Stimulated activated CD4-positive, alpha-beta T cell treated with anti-CD3 and anti-CD28 coated beads, Interleukin-4, amount 100 ng/mL, for 24 hours (primary cell): ENCODE measurements around the gene ARL13A.
A peak's percentile ranks its signal among the peaks of the same experiment; 100 is the strongest.
"Not testable (repeated sequence)": the region's sequence is repeated elsewhere in the genome, so short reads cannot be mapped to it uniquely, and the experiment has no call there.

Experiments
- DNase-seq: peaks from one replicate; pipeline ENCODE4 v3.0.0-alpha.2; 2020

ARL13A gene

GRCh38 chrX:100969408-100969807 lies at the start of gene ARL13A:
ARL13A (plus strand) TSS chrX:100969708; CDS start chrX:100973690, 3,982 bp downstream.
- DNase-seq: no peak

GRCh38 chrX:100924375-100924774 lies 45.1 kb upstream of the ARL13A start:
- no peak for DNase-seq

GRCh38 chrX:100926453-100926852 lies 43.1 kb upstream of the ARL13A start:
- no peak for DNase-seq

GRCh38 chrX:100928660-100929613 lies 40.6 kb upstream of the ARL13A start, which contains the start of gene XKRX:
XKRX (minus strand) TSS chrX:100928917; CDS start chrX:100928304, 613 bp downstream.
- peak; percentile 32 for DNase-seq

- peak; percentile 4 for DNase-seq
Observed at GRCh38 chrX:100931218-100931924, 38.1 kb upstream of the ARL13A start.

GRCh38 chrX:100931925-100932285 lies 37.6 kb upstream of the ARL13A start:
- no peak for DNase-seq

- no peak for DNase-seq
Observed at GRCh38 chrX:100935767-100936166, 33.7 kb upstream of the ARL13A start.

- no peak for DNase-seq
Observed at GRCh38 chrX:100939333-100939732, 30.2 kb upstream of the ARL13A start.

GRCh38 chrX:100944601-100945000 lies 24.9 kb upstream of the ARL13A start:
- no peak for DNase-seq

GRCh38 chrX:100946299-100946927 lies 23.1 kb upstream of the ARL13A start:
- DNase-seq: no peak

GRCh38 chrX:100948557-100948956 lies 21.0 kb upstream of the ARL13A start:
- no peak for DNase-seq

- no peak for DNase-seq
Observed at GRCh38 chrX:100962811-100963210, 6.7 kb upstream of the ARL13A start.

- DNase-seq: no peak
Observed at GRCh38 chrX:100964362-100964761, 5.1 kb upstream of the ARL13A start.

- no peak for DNase-seq
Observed at GRCh38 chrX:100969936-100970335, 428 bp downstream of the ARL13A start.

- DNase-seq: no peak
Observed at GRCh38 chrX:100973411-100973810, 3.9 kb downstream of the ARL13A start.

GRCh38 chrX:100975212-100975611 lies 5.7 kb downstream of the ARL13A start:
- no peak for DNase-seq

GRCh38 chrX:100976211-100976610 lies 6.7 kb downstream of the ARL13A start:
- DNase-seq: no peak

- DNase-seq: no peak
Observed at GRCh38 chrX:100979881-100980607, 10.5 kb downstream of the ARL13A start.

GRCh38 chrX:100980608-100981497 lies 11.3 kb downstream of the ARL13A start:
- DNase-seq: no peak

- not testable (repeated sequence) for DNase-seq
Observed at GRCh38 chrX:100981498-100981845, 12.0 kb downstream of the ARL13A start.

GRCh38 chrX:100984818-100985217 lies 15.3 kb downstream of the ARL13A start:
- DNase-seq: no peak

- DNase-seq: no peak
Observed at GRCh38 chrX:100990139-100990538, 20.6 kb downstream of the ARL13A start.
